DOHH2 (cell line): ENCODE measurements around the gene BRSK2.

Experiments used
- EZH2phosphoT487 ChIP-seq: fragments of 200-600 bp; sonication (generic); IDR thresholded peaks from 2 replicates; pipeline ENCODE4 v1.6.1; 2017; ENCODE audit warnings: borderline replicate concordance, mild to moderate bottlenecking, antibody characterized with exemption, low read length, moderate library complexity, mixed read lengths
- TF ChIP-seq, protein P1 (sequence below): fragments of 200-600 bp; sonication (generic); IDR thresholded peaks from one replicate; pipeline ENCODE4 v1.5.1; 2014; ENCODE audit warnings: antibody characterized with exemption, mild to moderate bottlenecking, low read depth, low read length; ENCODE audit not compliant: poor library complexity, severe bottlenecking

DNA sequence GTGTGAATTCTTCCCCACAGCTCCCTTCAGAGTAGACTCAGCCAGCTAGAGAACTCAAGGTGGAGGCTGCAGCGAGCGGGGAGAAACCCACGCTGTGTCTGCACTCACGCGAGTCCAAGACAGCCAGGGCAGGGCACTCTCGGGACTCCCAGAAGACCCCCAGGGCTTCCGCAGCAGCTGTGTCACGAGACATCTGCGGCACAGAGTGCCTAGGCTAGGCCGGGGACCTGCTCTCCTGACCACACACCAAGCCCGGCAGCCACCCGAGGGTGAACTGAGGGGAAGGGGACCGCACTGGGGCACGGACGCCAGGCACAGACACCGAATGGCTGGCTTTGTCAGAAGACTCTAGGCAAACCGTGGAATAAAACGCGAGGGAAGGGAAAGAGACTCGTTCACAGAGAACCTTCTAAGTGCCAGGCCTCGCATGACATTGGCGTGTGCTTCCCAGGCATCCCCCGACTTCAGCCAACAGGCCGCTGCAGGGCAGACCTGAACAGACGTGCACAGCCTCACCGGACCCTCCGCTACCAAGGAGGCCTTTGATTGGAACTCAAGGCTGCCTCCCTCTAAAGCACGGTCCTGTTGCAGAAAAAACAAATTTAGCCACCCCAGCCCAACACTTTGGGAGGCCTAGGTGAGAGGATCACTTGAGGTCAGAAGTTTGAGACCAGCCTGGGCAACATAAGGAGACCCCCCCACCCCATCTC lies 115.0 kb downstream of the BRSK2 start:
- TF ChIP-seq, protein P1, sequence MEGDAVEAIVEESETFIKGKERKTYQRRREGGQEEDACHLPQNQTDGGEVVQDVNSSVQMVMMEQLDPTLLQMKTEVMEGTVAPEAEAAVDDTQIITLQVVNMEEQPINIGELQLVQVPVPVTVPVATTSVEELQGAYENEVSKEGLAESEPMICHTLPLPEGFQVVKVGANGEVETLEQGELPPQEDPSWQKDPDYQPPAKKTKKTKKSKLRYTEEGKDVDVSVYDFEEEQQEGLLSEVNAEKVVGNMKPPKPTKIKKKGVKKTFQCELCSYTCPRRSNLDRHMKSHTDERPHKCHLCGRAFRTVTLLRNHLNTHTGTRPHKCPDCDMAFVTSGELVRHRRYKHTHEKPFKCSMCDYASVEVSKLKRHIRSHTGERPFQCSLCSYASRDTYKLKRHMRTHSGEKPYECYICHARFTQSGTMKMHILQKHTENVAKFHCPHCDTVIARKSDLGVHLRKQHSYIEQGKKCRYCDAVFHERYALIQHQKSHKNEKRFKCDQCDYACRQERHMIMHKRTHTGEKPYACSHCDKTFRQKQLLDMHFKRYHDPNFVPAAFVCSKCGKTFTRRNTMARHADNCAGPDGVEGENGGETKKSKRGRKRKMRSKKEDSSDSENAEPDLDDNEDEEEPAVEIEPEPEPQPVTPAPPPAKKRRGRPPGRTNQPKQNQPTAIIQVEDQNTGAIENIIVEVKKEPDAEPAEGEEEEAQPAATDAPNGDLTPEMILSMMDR = no peak
- TF ChIP-seq EZH2phosphoT487 = no peak
